WTC11 (cell line): ENCODE measurements around the gene LIMK1. TPM values are rescaled to one million over a fixed set of nuclear protein-coding genes. Genes with fewer than 3 reads are reported as not detected.

Source experiments
- ATAC-seq: fragments of 200-7000 bp; cut with Tn5 transposase; 2 replicates; pipeline ENCODE4 v1.10.0; 2021; ENCODE audit warnings: mild to moderate bottlenecking, moderate library complexity
- CTCF ChIA-PET: fragments of 300-600 bp; sonication (Branson Sonifier 250); formaldehyde crosslinking; loops from one replicate; lab custom pipeline; 2021; ENCODE audit warnings: antibody characterized with exemption; lab: Charles Lee
- POLR2A ChIA-PET: fragments of 350-600 bp; sonication (Branson Sonifier 250); formaldehyde crosslinking; loops from one replicate; lab custom pipeline; 2021; ENCODE audit warnings: antibody characterized with exemption; lab: Charles Lee
- DNase-seq: peaks from one replicate; pipeline ENCODE4 v3.0.0; 2021; ENCODE audit warnings: low spot score
- H3K27ac Mint-ChIP-seq: 2 replicates; pipeline ENCODE4 v1.8.0; 2021; ENCODE audit warnings: mixed read lengths
- H3K27me3 Mint-ChIP-seq: 2 replicates; pipeline ENCODE4 v1.8.0; 2021; ENCODE audit warnings: low read depth, mild to moderate bottlenecking, moderate library complexity, mixed read lengths
- H3K36me3 Mint-ChIP-seq: 2 replicates; pipeline ENCODE4 v1.8.0; 2021; ENCODE audit warnings: mixed read lengths
- H3K4me1 Mint-ChIP-seq: 2 replicates; pipeline ENCODE4 v1.8.0; 2022; ENCODE audit warnings: mixed read lengths
- H3K4me3 Mint-ChIP-seq: 2 replicates; pipeline ENCODE4 v1.8.0; 2021; ENCODE audit warnings: mild to moderate bottlenecking, moderate library complexity, mixed read lengths
- H3K9me3 Mint-ChIP-seq: 2 replicates; pipeline ENCODE4 v1.8.0; 2021; ENCODE audit warnings: mixed read lengths
- GABPB1 ChIP-seq: sonication (generic); formaldehyde crosslinking; IDR thresholded peaks from 2 replicates; pipeline ENCODE4 v1.8.1; 2023; ENCODE audit warnings: mild to moderate bottlenecking, missing genetic modification reagents
- NR2C2 ChIP-seq: sonication (generic); formaldehyde crosslinking; IDR thresholded peaks from 2 replicates; pipeline ENCODE4 v1.8.0; 2022; ENCODE audit warnings: mild to moderate bottlenecking, missing genetic modification reagents
- RORB ChIP-seq: fragments of 250-450 bp; sonication (Bioruptor Pico); IDR thresholded peaks from 2 replicates; pipeline ENCODE4 v1.9.0; 2021; ENCODE audit warnings: mild to moderate bottlenecking
- SMAD3 ChIP-seq: sonication (generic); formaldehyde crosslinking; IDR thresholded peaks from 2 replicates; pipeline ENCODE4 v1.8.0; 2022; ENCODE audit warnings: missing genetic modification reagents, mild to moderate bottlenecking, borderline replicate concordance
- SOX15 ChIP-seq: fragments of 250-450 bp; sonication (Bioruptor Pico); IDR thresholded peaks from 2 replicates; pipeline ENCODE4 v1.9.0; 2021; ENCODE audit warnings: mild to moderate bottlenecking
- total RNA-seq: library from RNA; stranded (reverse); gene quantifications from 3 replicates; pipeline ENCODE4 v1.2.3, GENCODE V29; 2021
- TF ChIP-seq, protein P1 (sequence below): sonication (generic); formaldehyde crosslinking; IDR thresholded peaks from 2 replicates; pipeline ENCODE4 v1.8.1; 2022; ENCODE audit warnings: mild to moderate bottlenecking, moderate library complexity, missing genetic modification reagents
- TF ChIP-seq, protein P2 (sequence below): sonication (generic); formaldehyde crosslinking; conservative IDR thresholded peaks from 2 replicates; pipeline ENCODE4 v1.8.1; 2023; ENCODE audit warnings: mild to moderate bottlenecking, low read depth, missing genetic modification reagents, moderate library complexity
- TF ChIP-seq, protein P3 (sequence below): fragments of 200-600 bp; IDR thresholded peaks from 2 replicates; pipeline ENCODE4 v1.8.0; 2022; ENCODE audit warnings: antibody characterized with exemption
- TF ChIP-seq, protein P4 (sequence below): sonication (generic); formaldehyde crosslinking; IDR thresholded peaks from 2 replicates; pipeline ENCODE4 v1.8.0; 2022; ENCODE audit warnings: mild to moderate bottlenecking, missing genetic modification reagents
- TF ChIP-seq, protein P5 (sequence below): sonication (generic); formaldehyde crosslinking; IDR thresholded peaks from 2 replicates; pipeline ENCODE4 v1.8.1; 2022; ENCODE audit warnings: missing genetic modification reagents, borderline replicate concordance

LIMK1 gene
- total RNA-seq, 1 experiment from 2014 or later = 85.4 TPM

DNA sequence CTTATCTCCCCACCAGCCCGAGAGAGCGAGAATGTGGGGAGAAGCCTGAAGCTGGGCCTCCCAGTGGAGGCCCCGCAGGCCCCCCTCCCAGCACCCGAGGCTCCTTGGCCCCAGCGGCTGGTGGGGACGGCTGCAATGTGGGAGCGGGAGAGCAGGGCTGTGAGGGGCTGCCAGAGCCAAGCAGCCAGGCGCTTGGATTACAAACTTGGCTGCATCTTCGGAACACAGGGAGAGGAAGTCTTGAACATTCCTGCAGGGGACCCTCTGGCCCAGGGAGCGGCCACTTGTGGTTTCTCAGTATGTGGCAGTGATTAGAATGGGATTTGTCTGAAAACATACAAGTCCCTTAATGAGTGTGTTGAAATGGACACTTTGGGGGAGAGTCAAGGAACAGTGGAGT lies 32.4 kb upstream of the LIMK1 start:
- Mint-ChIP-seq H3K4me3 (no peak overlapping the region), H3K27ac (no peak overlapping the region), H3K36me3 (no peaks in the 10 kb centered on the region), H3K9me3 (no peaks in the 10 kb centered on the region), H3K4me1 (peaks cover 13% of the 10 kb centered on the region), H3K27me3 (no peaks in the 10 kb centered on the region)
- no peak for ATAC-seq
- CTCF ChIA-PET = interaction anchor here (1.0 to 1.9 kb wide), 4 partner anchors 24 to 354 kb away, joined by 3 to 13 read pairs (median 6); no protein-coding TSS in a partner anchor
- no peak for DNase-seq
- TF ChIP-seq SMAD3 = no peak
- TF ChIP-seq, protein P1, sequence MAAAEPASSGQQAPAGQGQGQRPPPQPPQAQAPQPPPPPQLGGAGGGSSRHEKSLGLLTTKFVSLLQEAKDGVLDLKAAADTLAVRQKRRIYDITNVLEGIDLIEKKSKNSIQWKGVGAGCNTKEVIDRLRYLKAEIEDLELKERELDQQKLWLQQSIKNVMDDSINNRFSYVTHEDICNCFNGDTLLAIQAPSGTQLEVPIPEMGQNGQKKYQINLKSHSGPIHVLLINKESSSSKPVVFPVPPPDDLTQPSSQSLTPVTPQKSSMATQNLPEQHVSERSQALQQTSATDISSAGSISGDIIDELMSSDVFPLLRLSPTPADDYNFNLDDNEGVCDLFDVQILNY (CRISPR knock-in tag) = no peak
- TF ChIP-seq, protein P2, sequence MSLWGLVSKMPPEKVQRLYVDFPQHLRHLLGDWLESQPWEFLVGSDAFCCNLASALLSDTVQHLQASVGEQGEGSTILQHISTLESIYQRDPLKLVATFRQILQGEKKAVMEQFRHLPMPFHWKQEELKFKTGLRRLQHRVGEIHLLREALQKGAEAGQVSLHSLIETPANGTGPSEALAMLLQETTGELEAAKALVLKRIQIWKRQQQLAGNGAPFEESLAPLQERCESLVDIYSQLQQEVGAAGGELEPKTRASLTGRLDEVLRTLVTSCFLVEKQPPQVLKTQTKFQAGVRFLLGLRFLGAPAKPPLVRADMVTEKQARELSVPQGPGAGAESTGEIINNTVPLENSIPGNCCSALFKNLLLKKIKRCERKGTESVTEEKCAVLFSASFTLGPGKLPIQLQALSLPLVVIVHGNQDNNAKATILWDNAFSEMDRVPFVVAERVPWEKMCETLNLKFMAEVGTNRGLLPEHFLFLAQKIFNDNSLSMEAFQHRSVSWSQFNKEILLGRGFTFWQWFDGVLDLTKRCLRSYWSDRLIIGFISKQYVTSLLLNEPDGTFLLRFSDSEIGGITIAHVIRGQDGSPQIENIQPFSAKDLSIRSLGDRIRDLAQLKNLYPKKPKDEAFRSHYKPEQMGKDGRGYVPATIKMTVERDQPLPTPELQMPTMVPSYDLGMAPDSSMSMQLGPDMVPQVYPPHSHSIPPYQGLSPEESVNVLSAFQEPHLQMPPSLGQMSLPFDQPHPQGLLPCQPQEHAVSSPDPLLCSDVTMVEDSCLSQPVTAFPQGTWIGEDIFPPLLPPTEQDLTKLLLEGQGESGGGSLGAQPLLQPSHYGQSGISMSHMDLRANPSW (CRISPR knock-in tag) = no peak
- TF ChIP-seq RORB (CRISPR knock-in tag) = no peak
- TF ChIP-seq GABPB1 (CRISPR knock-in tag) = no peak
- no peak for TF ChIP-seq NR2C2 (CRISPR knock-in tag)
- POLR2A ChIA-PET = no interaction called here

DNA sequence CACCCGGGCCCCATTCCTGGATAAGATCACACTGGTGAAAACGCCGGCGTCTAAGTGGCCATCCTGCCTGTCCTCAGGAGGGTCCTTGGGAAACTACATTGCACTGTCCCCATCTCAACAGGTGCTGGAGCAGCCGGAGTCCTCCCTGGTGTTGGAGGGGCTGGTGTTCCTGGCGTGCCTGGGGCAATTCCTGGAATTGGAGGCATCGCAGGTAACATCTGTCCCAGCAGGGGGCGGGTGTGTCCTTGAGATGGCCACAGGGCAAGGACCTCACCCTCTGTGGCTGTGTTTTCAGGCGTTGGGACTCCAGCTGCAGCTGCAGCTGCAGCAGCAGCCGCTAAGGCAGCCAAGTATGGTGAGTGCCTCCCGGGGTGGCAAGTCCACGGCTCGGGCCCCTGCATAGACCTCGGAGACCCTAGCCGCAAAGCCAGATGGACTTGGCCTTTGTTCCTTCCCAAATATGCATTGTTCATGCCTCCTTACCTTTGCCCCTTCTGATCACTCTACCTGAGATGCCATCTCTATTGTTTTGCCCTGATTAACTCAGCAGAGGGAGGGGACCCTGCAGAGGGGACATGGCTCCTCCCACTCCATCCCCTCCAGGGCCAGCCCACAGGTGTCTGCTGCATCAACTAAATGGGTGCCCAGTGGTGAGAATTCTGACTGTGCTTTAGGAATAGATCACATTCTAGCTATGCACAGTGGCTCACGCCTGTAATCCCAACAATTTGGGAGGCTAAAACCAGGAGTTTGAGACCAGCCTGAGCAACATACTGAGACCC lies 31.8 kb upstream of the LIMK1 start:
- TF ChIP-seq, protein P3, sequence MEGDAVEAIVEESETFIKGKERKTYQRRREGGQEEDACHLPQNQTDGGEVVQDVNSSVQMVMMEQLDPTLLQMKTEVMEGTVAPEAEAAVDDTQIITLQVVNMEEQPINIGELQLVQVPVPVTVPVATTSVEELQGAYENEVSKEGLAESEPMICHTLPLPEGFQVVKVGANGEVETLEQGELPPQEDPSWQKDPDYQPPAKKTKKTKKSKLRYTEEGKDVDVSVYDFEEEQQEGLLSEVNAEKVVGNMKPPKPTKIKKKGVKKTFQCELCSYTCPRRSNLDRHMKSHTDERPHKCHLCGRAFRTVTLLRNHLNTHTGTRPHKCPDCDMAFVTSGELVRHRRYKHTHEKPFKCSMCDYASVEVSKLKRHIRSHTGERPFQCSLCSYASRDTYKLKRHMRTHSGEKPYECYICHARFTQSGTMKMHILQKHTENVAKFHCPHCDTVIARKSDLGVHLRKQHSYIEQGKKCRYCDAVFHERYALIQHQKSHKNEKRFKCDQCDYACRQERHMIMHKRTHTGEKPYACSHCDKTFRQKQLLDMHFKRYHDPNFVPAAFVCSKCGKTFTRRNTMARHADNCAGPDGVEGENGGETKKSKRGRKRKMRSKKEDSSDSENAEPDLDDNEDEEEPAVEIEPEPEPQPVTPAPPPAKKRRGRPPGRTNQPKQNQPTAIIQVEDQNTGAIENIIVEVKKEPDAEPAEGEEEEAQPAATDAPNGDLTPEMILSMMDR = 0 out of 2 replicates have a peak, but pooled peaks have one; percentile 18
- TF ChIP-seq, protein P4, sequence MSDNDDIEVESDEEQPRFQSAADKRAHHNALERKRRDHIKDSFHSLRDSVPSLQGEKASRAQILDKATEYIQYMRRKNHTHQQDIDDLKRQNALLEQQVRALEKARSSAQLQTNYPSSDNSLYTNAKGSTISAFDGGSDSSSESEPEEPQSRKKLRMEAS (CRISPR knock-in tag) = no peak
- TF ChIP-seq, all 79 proteins: peak for 1
- peak overlapping the region; percentile 15; the same call in 1 of the 2 replicates for H3K27ac Mint-ChIP-seq
- ATAC-seq = peak; percentile 87
- no peaks in the 10 kb centered on the region for H3K36me3 Mint-ChIP-seq
- no peaks in the 10 kb centered on the region for H3K9me3 Mint-ChIP-seq
- DNase-seq = peak; percentile 80
- ChIA-PET POLR2A (no interaction called here), CTCF (interaction anchor here (0.6 to 1.9 kb wide), 12 partner anchors 8 to 353 kb away, joined by 3 to 13 read pairs (median 4); no protein-coding TSS in a partner anchor)
- H3K27me3 Mint-ChIP-seq = no peaks in the 10 kb centered on the region
- H3K4me1 Mint-ChIP-seq = peaks cover 13% of the 10 kb centered on the region
- H3K4me3 Mint-ChIP-seq = no peak overlapping the region

DNA sequence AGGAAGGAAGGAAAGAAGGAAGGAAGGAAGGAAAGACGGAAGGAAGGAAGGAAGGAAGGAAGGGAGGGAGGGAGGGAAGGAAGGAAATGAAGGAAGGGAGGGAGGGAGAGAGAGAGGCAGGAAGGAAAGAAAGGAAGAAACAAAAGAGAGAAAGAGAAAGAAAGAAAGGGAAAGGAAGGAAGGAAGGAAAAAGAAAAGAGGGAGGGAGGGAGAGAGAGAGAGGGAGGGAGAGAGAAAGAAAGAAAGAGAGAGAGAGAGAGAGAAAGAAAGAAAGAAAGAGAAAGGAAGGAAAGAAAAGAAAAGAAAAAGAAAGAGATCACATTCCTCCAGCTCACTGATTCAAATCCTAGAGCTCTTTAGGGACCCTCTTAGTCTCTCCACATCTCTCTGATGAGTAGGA lies 31.0 kb upstream of the LIMK1 start:
- POLR2A ChIA-PET = no interaction called here
- DNase-seq (no peak), ATAC-seq (no peak)
- TF ChIP-seq, protein P5, sequence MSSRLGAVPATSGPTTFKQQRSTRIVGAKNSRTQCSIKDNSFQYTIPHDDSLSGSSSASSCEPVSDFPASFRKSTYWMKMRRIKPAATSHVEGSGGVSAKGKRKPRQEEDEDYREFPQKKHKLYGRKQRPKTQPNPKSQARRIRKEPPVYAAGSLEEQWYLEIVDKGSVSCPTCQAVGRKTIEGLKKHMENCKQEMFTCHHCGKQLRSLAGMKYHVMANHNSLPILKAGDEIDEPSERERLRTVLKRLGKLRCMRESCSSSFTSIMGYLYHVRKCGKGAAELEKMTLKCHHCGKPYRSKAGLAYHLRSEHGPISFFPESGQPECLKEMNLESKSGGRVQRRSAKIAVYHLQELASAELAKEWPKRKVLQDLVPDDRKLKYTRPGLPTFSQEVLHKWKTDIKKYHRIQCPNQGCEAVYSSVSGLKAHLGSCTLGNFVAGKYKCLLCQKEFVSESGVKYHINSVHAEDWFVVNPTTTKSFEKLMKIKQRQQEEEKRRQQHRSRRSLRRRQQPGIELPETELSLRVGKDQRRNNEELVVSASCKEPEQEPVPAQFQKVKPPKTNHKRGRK = peak; percentile 73; the same call in 1 of the 2 replicates
- TF ChIP-seq SOX15 (CRISPR knock-in tag) = no peak
- CTCF ChIA-PET = interaction anchor here (0.9 to 1.9 kb wide), 10 partner anchors 9 to 348 kb away, joined by 3 to 13 read pairs (median 5); no protein-coding TSS in a partner anchor
- no peak overlapping the region for H3K27ac Mint-ChIP-seq
- H3K4me3 Mint-ChIP-seq = no peak overlapping the region
- H3K36me3 Mint-ChIP-seq = no peaks in the 10 kb centered on the region
- H3K4me1 Mint-ChIP-seq = peaks cover 13% of the 10 kb centered on the region
- H3K27me3 Mint-ChIP-seq = no peaks in the 10 kb centered on the region
- no peaks in the 10 kb centered on the region for H3K9me3 Mint-ChIP-seq
